T follicular helper cell (primary cell): ENCODE measurements around the gene RAPSN.

Experiments used
- DNase-seq: peaks from one replicate; pipeline ENCODE4 v3.0.0-alpha.2; 2020; ENCODE audit warnings: low read depth

The RAPSN gene

DNA sequence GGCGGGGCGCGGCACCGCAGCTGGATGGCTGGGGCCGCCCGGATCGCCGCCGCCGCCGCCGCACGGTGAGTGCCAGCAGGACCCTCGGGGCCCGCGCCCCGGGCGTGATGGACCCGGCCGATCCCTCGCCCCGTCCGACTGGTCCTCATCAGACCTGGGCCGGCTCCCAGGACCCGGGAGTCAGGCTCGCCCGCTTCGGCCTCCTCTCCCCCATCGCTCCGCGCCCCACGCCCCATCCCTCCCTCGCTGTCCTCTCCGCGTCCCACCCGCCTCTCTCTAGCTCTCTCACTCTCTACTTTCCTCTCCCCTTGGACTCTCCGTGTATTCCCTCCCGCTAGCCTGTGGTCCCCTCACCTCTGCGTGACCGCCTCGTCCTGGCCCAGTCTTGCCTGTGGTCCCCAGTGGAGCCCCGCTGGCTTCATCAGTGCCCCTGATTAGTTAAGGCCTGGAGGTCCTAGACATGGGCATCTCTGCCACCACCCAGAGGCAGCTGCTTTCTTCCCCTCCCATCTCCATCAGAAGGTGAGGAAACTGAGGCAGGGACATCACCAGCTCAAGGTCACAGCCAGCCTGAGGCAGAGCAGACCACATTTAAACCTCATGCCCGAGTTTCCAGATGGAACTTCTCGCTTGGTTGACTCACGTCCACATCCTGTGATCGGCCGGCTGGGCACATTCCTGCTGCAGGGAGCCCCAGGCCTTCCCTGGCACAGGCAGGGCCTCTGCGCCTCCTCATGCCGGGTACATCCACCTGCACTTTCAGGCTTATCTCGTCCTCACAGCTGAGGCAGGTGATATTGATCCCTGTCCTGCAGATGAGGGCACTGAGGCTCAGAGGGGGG, 40.1 kb downstream of the RAPSN start:
- DNase-seq: no peak

DNA sequence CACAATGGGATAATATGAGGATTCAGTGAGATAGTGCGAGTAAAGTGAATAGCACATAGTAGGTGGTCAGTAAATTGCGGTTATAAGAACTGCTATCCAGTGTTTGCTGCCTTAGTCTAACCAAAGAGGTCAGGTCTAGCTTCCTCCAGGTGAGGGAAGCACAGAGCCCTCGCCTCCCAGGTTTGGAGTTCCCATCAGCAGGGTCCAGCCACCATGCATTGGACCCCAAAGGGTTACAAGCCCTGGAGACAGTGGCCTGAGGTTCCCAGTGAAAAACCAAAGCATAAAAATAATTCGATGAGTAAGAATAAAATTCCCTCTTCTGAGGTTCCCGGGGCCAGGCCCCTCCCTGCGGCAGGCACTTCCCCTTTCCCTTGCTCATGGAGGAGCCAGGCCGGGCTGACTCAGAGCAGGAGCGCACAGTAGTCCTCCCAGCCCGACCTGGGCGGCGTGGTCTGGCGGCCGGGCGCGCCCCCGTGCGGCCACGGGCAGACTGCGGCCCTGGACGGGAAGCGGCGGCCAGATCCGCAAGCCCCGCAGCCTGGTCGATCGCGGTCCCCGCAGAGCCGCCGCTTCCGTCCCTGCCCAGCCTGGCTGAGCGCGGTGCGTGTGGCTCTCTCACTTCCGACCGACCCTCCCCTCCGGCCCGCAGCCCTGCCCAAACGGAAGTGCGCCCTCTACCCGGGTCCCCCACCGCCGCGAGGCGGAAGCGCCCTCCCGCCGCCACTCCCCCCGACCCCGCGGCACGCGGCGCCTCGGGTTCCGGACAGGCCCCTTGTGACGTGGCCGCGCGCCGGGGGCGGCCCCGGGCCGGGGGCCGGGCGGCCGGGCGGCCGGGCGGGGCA, 41.0 kb downstream of the RAPSN start, which contains the start of gene SLC39A13:
Gene SLC39A13, plus strand, starts transcription at position 845 of the 845 bp plus-strand sequence. CDS start 1,505 bp downstream, outside the sequence.
- peak; percentile 81 for DNase-seq

DNA sequence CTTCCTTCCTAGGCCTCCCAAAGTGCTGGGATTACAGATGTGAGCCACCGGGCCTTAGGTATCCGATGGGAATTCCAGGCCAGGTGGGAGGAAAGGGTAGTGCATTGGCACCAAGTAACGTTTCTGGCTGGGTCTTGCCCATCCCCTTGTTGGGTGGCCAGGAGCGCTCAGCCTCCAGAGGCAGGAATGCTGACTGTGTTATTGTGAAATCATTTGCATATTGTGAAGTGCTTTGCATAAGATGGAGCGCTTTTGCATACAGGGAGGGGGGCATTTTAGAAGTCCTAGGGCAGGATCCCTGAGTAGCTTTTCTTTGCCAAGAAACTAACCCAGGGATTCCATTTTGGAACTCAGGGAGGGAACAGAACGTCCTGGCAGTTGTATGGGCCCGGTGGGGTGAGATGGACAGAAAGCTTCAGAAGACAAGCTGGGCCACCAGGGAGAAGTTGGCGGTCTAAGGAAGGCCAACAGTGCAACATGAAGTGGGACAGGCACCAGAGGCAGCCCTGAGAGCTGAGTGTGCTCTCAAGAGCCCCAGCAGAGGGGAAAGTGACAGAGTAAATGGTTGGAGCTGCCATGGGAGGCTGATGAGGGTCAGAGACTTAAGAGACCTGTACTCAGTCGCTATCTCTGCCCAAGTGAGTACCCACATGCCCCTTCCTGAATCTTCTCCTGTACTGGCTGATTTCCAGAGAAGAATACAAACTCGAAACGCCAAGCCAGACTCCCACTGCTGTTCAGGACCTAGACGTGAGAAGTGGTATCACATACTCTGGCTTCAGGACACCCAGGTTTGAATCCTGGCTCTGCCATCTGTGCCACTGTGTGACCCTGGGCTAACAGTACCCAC, 41.8 kb downstream of the RAPSN start:
- no peak for DNase-seq

- no peak for DNase-seq
These were observed 45.4 kb downstream of the RAPSN start for GRCh38 chr11:47403571-47403970.

DNA sequence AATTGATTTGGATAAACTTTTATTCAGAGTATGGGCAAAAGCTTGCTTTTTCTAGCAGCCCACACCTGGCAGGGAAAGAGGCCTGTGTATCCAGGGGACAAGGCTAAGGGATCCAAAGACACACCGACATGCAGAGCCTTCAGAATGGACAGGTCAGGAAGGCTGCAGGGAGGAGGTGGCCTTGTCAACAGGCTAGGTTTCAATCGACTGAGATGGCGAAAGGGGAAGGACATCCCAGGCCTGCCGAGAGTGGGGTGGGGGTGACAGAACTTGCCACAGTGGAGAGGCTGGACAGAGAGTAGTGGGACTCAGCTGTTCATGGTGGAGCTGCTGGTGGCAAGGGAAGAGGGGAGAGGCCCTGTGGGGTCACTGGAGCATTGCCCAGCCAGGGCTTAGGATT, 45.8 kb downstream of the RAPSN start:
- DNase-seq: no peak

DNA sequence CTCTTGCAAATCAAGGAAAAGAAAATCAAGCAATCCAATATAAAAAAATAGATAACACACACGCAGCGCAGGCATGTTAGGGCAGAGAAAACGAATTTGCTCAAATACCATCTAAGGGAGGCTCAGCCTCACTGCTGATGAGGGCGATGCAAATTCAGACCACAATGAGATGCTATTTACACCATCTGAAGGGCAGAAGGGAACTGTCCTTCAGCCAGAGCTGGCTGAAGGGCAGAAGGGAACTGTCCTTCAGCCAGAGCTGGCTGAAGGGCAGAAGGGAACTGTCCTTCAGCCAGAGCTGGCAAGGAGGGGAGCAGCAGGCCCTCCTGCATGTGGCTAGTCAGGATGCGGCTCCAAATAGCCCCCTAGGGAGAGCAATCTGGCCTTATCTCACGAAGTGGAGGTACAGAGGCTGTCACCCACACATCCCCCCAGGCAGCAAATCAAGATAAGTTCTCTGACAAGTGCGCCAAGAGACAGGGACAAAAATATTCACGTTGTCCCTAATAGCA, 48.1 kb downstream of the RAPSN start:
- no peak for DNase-seq

GRCh38 chr11:47399860-47400767, 48.8 kb downstream of the RAPSN start:
- DNase-seq: no peak

GRCh38 chr11:47398551-47398950, 50.4 kb downstream of the RAPSN start:
- DNase-seq: no peak

DNA sequence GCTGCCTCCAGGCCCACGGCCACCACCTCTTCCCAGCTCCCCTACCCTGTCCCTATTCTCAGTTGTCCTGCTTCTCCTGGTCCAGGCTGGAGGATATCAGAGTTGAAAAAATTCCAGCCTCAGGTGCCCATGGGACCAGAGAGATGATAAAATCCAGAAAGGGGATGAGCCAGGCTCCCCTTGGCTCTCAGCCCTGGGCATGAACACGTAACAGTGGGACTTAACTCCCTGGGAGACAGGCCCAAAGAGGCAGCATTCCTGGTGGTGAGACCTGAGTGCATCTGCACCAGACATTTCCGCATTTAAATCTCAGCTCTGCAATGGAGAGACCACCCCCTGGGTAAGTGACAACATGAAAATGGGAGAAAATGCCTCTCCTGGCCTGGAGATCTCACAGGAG, 50.9 kb downstream of the RAPSN start:
- no peak for DNase-seq

- no peak for DNase-seq
These were observed 53.0 kb downstream of the RAPSN start for GRCh38 chr11:47396049-47396320.

DNA sequence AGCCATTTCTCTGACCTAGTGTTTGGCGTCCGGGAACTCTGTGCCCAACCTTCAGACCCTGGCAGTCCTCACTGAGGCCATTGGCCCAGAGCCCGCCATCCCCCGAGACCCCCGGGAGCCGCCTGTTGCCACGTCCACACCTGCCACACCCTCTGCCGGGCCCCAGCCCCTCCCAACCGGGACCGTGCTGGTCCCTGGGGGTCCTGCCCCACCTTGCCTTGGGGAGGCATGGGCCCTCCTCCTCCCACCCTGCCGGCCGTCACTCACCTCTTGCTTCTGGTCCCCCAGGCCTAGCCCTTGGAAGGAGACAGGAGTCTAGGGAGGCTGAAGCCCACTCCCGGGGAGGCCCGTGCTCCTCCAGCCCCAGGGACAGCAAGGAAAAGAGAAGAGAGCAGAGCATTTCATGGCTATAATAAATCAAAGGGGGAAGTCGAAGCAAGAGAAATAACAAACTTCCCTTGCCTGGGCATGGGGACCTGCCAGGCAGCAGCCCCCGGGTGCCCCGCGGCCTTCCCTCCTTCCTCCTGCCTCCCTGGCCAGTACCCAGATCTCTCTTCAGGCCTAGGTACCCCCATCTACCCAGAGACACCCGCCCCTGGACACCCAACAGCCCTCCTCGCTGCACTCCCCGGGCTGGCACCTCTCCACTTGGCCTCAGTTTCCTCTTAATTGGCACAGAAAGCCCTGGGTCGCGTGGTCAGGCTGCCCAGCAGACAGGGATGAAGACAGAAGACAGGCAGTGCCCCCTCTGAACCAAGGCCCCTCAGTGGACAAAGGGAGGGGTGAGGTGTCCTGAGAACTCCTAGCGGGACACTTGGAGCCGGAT, 53.5 kb downstream of the RAPSN start:
- DNase-seq: no peak

- DNase-seq: no peak
These were observed 54.4 kb downstream of the RAPSN start for GRCh38 chr11:47394322-47395222.

GRCh38 chr11:47394050-47394321, 55.0 kb downstream of the RAPSN start:
- no peak for DNase-seq

GRCh38 chr11:47393163-47394049, 55.5 kb downstream of the RAPSN start:
- no peak for DNase-seq

GRCh38 chr11:47392546-47393162, 56.3 kb downstream of the RAPSN start:
- DNase-seq: no peak

GRCh38 chr11:47391711-47392432, 57.1 kb downstream of the RAPSN start:
- DNase-seq: no peak

DNA sequence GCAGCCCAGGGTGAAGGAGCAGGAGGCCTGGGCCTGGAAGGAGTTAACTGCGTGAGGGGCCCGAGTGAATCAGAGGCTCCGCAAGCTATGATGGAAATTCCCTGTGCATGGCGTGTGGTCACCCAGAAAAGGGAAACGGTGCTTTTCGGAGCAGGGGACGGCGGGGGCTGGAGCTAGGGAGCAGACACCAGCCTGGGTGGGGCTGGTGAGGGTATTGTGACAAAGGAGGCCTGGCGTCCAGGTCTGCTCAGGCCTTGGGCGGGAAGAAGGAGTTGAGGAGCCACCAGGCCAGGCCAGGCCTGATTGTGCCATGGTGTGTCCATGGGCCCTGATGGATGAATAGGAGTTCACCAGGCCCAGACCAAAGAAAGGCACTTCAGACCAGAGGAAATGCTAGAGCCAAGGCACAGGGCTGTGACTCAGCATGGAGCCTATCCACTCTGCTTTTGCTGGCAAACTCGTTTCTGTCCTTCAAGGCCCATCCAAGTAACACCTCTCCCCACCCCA, 57.8 kb downstream of the RAPSN start:
- DNase-seq: no peak
